OCI-LY7 (cell line): ENCODE measurements around the gene MZB1. TPM values are rescaled to one million over a fixed set of nuclear protein-coding genes. Genes with fewer than 3 reads are reported as not detected.
"Not testable (repeated sequence)": the region's sequence is repeated elsewhere in the genome, so short reads cannot be mapped to it uniquely, and the experiment has no call there.

Experiments used
- BruUV-seq: library from RNA; stranded (reverse); fragments of 400-500 nt; replicated peaks from 2 replicates; lab custom pipeline; 2021; lab: Mats Ljungman, UMichigan
- CTCF ChIA-PET: fragments of 300-600 bp; sonication (Branson Sonifier 250); formaldehyde crosslinking; loops from one replicate; lab custom pipeline; 2022; ENCODE audit warnings: antibody characterized with exemption; ENCODE audit not compliant: unreplicated experiment; lab: Charles Lee
- POLR2A ChIA-PET: fragments of 300-600 bp; sonication (Branson Sonifier 250); formaldehyde crosslinking; loops from one replicate; lab custom pipeline; 2022; ENCODE audit warnings: antibody characterized with exemption; lab: Charles Lee
- DNase-seq: peaks from one replicate; pipeline ENCODE4 v3.0.0-alpha.2; 2015; ENCODE audit warnings: low spot score
- H2AFZ ChIP-seq: fragments of 200-600 bp; sonication (generic), shearing (Covaris generic); 2 replicates; pipeline ENCODE4 v1.6.1; 2014; ENCODE audit warnings: mild to moderate bottlenecking, antibody characterized with exemption, low read length, moderate library complexity
- H3K27ac ChIP-seq: fragments of 200-600 bp; sonication (generic); 2 replicates; pipeline ENCODE4 v1.5.1; 2014; ENCODE audit warnings: mixed run types, low read depth, mild to moderate bottlenecking, moderate library complexity, low read length, inconsistent platforms; ENCODE audit not compliant: poor library complexity, severe bottlenecking
- H3K36me3 ChIP-seq: fragments of 200-600 bp; sonication (generic); 2 replicates; pipeline ENCODE4 v1.6.1; 2014; ENCODE audit warnings: mild to moderate bottlenecking, antibody characterized with exemption, low read length, moderate library complexity, mixed read lengths; ENCODE audit not compliant: insufficient read depth
- H3K4me1 ChIP-seq: fragments of 200-600 bp; sonication (generic); 2 replicates; pipeline ENCODE4 v1.5.1; 2014; ENCODE audit warnings: mild to moderate bottlenecking, low read length; ENCODE audit not compliant: insufficient read depth, poor library complexity, severe bottlenecking
- H3K4me2 ChIP-seq: fragments of 200-600 bp; sonication (generic); 2 replicates; pipeline ENCODE4 v1.6.1; 2014; ENCODE audit warnings: mild to moderate bottlenecking, low read length
- H3K4me3 ChIP-seq: fragments of 200-600 bp; sonication (generic); 2 replicates; pipeline ENCODE4 v1.5.1; 2014; ENCODE audit warnings: mild to moderate bottlenecking, low read depth, low read length; ENCODE audit not compliant: poor library complexity, severe bottlenecking
- H3K79me2 ChIP-seq: fragments of 200-600 bp; sonication (generic); 2 replicates; pipeline ENCODE4 v1.6.1; 2016; ENCODE audit warnings: low read depth, mild to moderate bottlenecking, low read length, moderate library complexity, mixed read lengths; ENCODE audit not compliant: insufficient read depth
- H3K9me2 ChIP-seq: fragments of 200-600 bp; sonication (generic); 2 replicates; pipeline ENCODE4 v1.6.1; 2016; ENCODE audit warnings: mild to moderate bottlenecking, low read length, mixed read lengths; ENCODE audit not compliant: insufficient read depth
- H3K9me3 ChIP-seq: fragments of 200-600 bp; sonication (generic); 2 replicates; pipeline ENCODE4 v1.6.1; 2014; ENCODE audit warnings: mild to moderate bottlenecking, mixed run types, low read length, mixed read lengths
- H4K20me1 ChIP-seq: fragments of 200-600 bp; sonication (generic); 2 replicates; pipeline ENCODE4 v1.6.1; 2014; ENCODE audit warnings: mild to moderate bottlenecking, antibody characterized with exemption, low read length, moderate library complexity, mixed read lengths; ENCODE audit not compliant: insufficient read depth
- EZH2phosphoT487 ChIP-seq: fragments of 200-600 bp; sonication (generic); IDR thresholded peaks from 2 replicates; pipeline ENCODE4 v1.6.1; 2018; ENCODE audit warnings: low read depth, borderline replicate concordance, mild to moderate bottlenecking, mixed run types, antibody characterized with exemption, low read length, moderate library complexity, mixed read lengths
- intact Hi-C: fragments of 100-400 bp; cut with micrococcal nuclease; formaldehyde crosslinking; loops from one replicate; pipeline ENCODE4 v1.10.0; 2022; ENCODE audit not compliant: unreplicated experiment
- total RNA-seq, 2 experiments: library from RNA; depleted of rRNA in 1 of 2; stranded (reverse); fragments of >200 nt in 1 of 2; shearing (Covaris generic) in 1 of 2; gene quantifications; 2 replicates each; pipeline ENCODE4 v1.2.3, GENCODE V29; 2014 to 2022
- TF ChIP-seq, protein P1 (sequence below): fragments of 200-600 bp; sonication (generic); conservative IDR thresholded peaks from 2 replicates; pipeline ENCODE4 v1.5.1; 2014; ENCODE audit warnings: mild to moderate bottlenecking, antibody characterized with exemption, low read length, moderate library complexity, mixed read lengths

MZB1 gene
- total RNA-seq, 2 experiments from 2014 or later, result 727 to 1,014 TPM

GRCh38 chr5:139354186-139354585, 35.5 kb downstream of the MZB1 start:
- H3K9me3 ChIP-seq, result peaks cover 9% of the 10 kb centered on the region; the same call in 1 of the 2 replicates
- no peak overlapping the region for H2AFZ ChIP-seq
- H3K4me3 ChIP-seq, result no peak overlapping the region
- TF ChIP-seq EZH2phosphoT487, result no peak
- TF ChIP-seq, protein P1, sequence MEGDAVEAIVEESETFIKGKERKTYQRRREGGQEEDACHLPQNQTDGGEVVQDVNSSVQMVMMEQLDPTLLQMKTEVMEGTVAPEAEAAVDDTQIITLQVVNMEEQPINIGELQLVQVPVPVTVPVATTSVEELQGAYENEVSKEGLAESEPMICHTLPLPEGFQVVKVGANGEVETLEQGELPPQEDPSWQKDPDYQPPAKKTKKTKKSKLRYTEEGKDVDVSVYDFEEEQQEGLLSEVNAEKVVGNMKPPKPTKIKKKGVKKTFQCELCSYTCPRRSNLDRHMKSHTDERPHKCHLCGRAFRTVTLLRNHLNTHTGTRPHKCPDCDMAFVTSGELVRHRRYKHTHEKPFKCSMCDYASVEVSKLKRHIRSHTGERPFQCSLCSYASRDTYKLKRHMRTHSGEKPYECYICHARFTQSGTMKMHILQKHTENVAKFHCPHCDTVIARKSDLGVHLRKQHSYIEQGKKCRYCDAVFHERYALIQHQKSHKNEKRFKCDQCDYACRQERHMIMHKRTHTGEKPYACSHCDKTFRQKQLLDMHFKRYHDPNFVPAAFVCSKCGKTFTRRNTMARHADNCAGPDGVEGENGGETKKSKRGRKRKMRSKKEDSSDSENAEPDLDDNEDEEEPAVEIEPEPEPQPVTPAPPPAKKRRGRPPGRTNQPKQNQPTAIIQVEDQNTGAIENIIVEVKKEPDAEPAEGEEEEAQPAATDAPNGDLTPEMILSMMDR, result no peak
- H3K79me2 ChIP-seq, result peaks cover 93% of the 10 kb centered on the region
- H3K27ac ChIP-seq, result no peak overlapping the region
- no peaks in the 10 kb centered on the region for H3K4me1 ChIP-seq
- no peak overlapping the region for H3K4me2 ChIP-seq
- ChIA-PET POLR2A (interaction anchor here (0.6 to 1.7 kb wide), 3 partner anchors 10 to 282 kb away, joined by 3 to 4 read pairs (median 4); no protein-coding TSS in a partner anchor), CTCF (no interaction called here)
- H4K20me1 ChIP-seq, result peaks cover 6% of the 10 kb centered on the region; the same call in 1 of the 2 replicates
- BruUV-seq, result no TSS peak
- DNase-seq, result no peak
- intact Hi-C loops, result no loop called here
- H3K36me3 ChIP-seq, result peaks cover 75% of the 10 kb centered on the region
- no peaks in the 10 kb centered on the region for H3K9me2 ChIP-seq

- H3K4me3 ChIP-seq, BruUV-seq, intact Hi-C loops, H2AFZ ChIP-seq, H3K4me2 ChIP-seq, H3K9me3 ChIP-seq, H3K9me2 ChIP-seq, H3K27ac ChIP-seq, DNase-seq, CTCF ChIA-PET: not testable (repeated sequence)
- Histone ChIP-seq H3K79me2 (peaks cover 96% of the 10 kb centered on the region), H3K36me3 (peaks cover 65% of the 10 kb centered on the region), H3K4me1 (peaks cover 17% of the 10 kb centered on the region), H4K20me1 (peaks cover 20% of the 10 kb centered on the region)
- POLR2A ChIA-PET, result interaction anchor here (0.6 to 0.9 kb wide), 4 partner anchors 57 to 714 kb away, joined by 3 to 5 read pairs (median 4); no protein-coding TSS in a partner anchor
Observed at GRCh38 chr5:139347863-139348262, 41.9 kb downstream of the MZB1 start.

- CTCF ChIA-PET, H2AFZ ChIP-seq, intact Hi-C loops, H3K9me3 ChIP-seq, H3K4me2 ChIP-seq, DNase-seq, H3K9me2 ChIP-seq, H3K4me3 ChIP-seq, BruUV-seq, H3K27ac ChIP-seq: not testable (repeated sequence)
- POLR2A ChIA-PET, result interaction anchor here (0.7 kb wide), 1 partner anchor 740 kb away, joined by 3 read pairs; no protein-coding TSS in a partner anchor
- Histone ChIP-seq H4K20me1 (peaks cover 18% of the 10 kb centered on the region; the same call in 1 of the 2 replicates), H3K4me1 (peaks cover 26% of the 10 kb centered on the region), H3K36me3 (peaks cover 50% of the 10 kb centered on the region), H3K79me2 (peaks cover 79% of the 10 kb centered on the region)
Observed at GRCh38 chr5:139345442-139345841, 44.3 kb downstream of the MZB1 start.
